NT2/D1 (cell line): Measurements from ENCODE around the gene ELFN1.

Experiments
- DNase-seq: peaks from one replicate; pipeline ENCODE4 v3.0.0-alpha.2; 2011; ENCODE audit warnings: low read depth, low spot score
- H3K27me3 ChIP-seq: 2 replicates; pipeline ENCODE4 v1.6.0; 2011; ENCODE audit warnings: mild to moderate bottlenecking; ENCODE audit not compliant: insufficient read length, insufficient read depth
- H3K36me3 ChIP-seq: 2 replicates; pipeline ENCODE4 v1.6.1; 2011; ENCODE audit warnings: mild to moderate bottlenecking, low read length, mixed read lengths; ENCODE audit not compliant: insufficient read depth, insufficient read length
- H3K4me1 ChIP-seq: 2 replicates; pipeline ENCODE4 v1.5.1; 2011; ENCODE audit not compliant: insufficient read depth, insufficient read length
- H3K4me3 ChIP-seq: 2 replicates; pipeline ENCODE4 v1.5.1; 2011; ENCODE audit warnings: low read depth; ENCODE audit not compliant: insufficient read length
- H3K9ac ChIP-seq: 2 replicates; pipeline ENCODE4 v1.6.0; 2011; ENCODE audit warnings: low read depth; ENCODE audit not compliant: insufficient read length
- H3K9me3 ChIP-seq: 2 replicates; pipeline ENCODE4 v1.5.1; 2011; ENCODE audit warnings: mild to moderate bottlenecking, low read length; ENCODE audit not compliant: insufficient read depth
- SUZ12 ChIP-seq: IDR thresholded peaks from 2 replicates; pipeline ENCODE4 v1.6.1; 2011; ENCODE audit not compliant: insufficient read length, insufficient read depth; ENCODE audit errors: extremely low read depth
- YY1 ChIP-seq: IDR thresholded peaks from 2 replicates; pipeline ENCODE4 v1.6.1; 2011; ENCODE audit not compliant: insufficient read length, insufficient read depth
- ZNF274 ChIP-seq: IDR thresholded peaks from 2 replicates; pipeline ENCODE4 v1.6.1; 2011; ENCODE audit warnings: mild to moderate bottlenecking, low read depth, low read length

Gene ELFN1

DNA sequence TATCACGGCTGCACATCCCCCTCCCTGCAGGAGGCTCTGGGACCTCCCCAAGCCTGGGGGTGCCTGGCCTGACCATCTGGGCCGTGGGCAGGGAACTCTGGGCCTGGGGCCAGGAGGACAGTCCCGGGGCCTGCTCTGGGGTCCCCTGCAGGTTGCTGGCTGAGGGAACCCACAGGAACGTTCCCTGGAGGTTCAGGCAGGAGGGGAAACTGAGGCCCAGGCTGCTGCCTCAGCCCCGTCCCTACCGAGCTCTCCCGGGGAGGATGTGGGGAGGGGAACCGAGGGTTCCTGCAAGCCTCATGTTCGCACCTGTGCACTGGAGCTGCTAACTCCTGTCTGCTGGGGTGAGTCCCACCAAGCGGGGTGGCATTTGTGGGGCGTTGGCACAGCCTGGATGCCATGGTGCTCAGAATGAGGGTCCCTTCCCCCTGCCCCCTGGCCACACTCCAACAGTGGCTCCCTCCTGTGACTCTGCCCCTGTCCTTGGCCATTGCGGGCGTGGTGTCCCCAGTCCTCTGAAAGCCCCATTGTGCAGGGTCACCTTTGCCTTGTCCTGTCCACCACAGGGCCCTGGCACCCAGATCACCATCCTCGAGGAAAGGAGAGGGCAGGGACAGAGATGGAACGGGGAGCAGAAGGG is 9.4 kb downstream of the ELFN1 start:
- no peak for TF ChIP-seq YY1
- no peak for TF ChIP-seq SUZ12
- TF ChIP-seq ZNF274: no peak

DNA sequence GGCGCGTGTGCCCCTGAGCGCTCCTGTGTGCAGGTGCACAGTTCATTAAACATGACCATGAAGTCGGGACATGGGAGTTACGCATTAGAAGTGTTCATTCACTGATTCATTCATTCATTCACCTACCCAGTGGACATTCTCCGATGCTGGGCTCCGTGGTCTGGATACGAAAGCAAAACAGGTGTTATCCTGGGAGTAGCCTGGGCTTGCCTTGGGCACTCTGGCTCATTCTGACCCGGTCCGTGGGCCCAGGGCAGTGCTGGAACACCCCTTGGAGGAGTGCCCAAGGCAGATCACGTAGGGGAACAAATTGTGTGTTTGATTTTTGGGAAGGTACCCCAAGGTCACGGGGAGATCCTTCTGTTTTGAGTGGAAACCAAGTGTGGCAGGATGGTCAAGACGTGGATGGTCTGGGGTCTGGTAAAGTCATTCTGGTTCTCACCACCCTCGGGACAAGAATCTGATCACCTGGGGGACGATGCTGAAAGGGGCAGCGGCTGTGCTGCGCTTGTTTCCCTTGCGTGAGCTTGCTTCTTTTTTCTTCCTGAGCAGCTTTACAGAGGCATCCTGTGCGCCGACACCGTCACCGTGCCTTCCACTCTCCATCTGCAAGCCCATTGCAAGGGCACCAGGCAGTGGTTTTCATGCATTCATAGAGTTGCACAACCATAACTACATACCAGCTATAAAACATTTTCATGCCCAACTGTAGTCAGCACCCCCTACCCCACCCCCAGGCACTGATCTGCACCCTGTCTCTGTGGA is 10.1 kb downstream of the ELFN1 start:
- Histone ChIP-seq H3K4me3 (no peak overlapping the region), H3K27me3 (no peaks in the 10 kb centered on the region), H3K9ac (no peak overlapping the region), H3K36me3 (no peaks in the 10 kb centered on the region), H3K4me1 (no peaks in the 10 kb centered on the region), H3K9me3 (peaks cover 32% of the 10 kb centered on the region)
- DNase-seq: no peak
- TF ChIP-seq ZNF274 (no peak), YY1 (no peak), SUZ12 (no peak)

More for the DNA sequence above, 9.4 kb downstream of the ELFN1 start:
- Histone ChIP-seq H3K36me3 (peaks cover 2% of the 10 kb centered on the region), H3K9ac (no peak overlapping the region), H3K27me3 (no peaks in the 10 kb centered on the region), H3K4me3 (no peak overlapping the region), H3K9me3 (peaks cover 25% of the 10 kb centered on the region), H3K4me1 (no peaks in the 10 kb centered on the region)
- DNase-seq: no peak

DNA sequence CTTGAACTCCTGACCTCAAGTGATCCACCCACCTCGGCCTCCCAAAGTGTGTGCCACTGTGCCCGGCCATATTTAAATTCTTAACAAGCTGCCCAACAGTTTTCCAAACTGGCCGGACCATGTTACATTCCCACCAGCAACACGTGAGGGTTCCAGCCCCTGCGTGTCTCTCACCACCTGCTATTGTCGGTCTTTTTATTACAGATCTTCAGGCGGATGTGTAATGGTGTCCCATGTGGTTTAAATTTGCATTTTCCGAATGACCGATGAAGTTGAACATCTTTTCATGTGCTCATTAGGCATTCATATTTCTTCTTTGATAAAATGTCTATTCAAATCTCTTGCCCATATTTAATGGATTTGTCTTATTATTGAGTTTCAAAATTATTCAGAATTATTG is 11.5 kb downstream of the ELFN1 start:
- Histone ChIP-seq H3K36me3 (no peaks in the 10 kb centered on the region), H3K9me3 (peaks cover 34% of the 10 kb centered on the region), H3K4me1 (no peaks in the 10 kb centered on the region), H3K4me3 (no peak overlapping the region), H3K27me3 (no peaks in the 10 kb centered on the region), H3K9ac (no peak overlapping the region)
- no peak for DNase-seq
- no peak for TF ChIP-seq ZNF274
- no peak for TF ChIP-seq SUZ12
- no peak for TF ChIP-seq YY1

DNA sequence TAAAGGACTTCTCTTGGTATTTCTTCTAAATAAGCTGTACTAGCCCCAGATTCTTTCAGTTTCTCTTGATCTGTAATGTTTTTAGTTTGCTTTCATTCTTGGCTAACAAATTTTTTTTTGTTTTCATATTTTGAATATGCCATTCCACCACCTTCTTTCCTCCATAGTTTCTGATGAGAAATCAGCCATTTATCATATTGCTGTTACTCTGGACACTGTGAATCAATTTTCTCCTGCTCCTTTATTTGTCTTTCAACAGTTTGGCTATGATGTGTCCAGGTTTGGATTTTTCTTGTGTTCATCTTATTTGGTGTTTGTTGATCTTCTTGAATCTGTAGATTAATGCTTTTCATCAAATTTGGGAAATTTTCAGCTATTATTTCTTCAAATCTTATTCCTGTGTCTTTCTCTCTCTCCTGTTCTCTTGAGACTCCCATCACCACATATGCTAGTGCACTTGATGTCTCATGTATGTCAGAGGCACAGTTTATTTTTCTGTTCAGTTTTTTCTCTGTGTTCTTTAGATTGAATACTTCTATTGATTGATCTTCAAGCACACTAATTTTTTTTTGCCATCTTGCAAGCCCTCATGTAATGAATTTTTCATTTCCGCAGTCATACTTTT is 15.0 kb downstream of the ELFN1 start:
- H3K36me3 ChIP-seq: peaks cover 6% of the 10 kb centered on the region
- H3K4me1 ChIP-seq: no peaks in the 10 kb centered on the region
- H3K4me3 ChIP-seq: no peak overlapping the region
- TF ChIP-seq YY1 (no peak), SUZ12 (no peak), ZNF274 (no peak)
- DNase-seq: no peak
- H3K9me3 ChIP-seq: peaks cover 43% of the 10 kb centered on the region
- H3K9ac ChIP-seq: no peak overlapping the region
- no peaks in the 10 kb centered on the region for H3K27me3 ChIP-seq

DNA sequence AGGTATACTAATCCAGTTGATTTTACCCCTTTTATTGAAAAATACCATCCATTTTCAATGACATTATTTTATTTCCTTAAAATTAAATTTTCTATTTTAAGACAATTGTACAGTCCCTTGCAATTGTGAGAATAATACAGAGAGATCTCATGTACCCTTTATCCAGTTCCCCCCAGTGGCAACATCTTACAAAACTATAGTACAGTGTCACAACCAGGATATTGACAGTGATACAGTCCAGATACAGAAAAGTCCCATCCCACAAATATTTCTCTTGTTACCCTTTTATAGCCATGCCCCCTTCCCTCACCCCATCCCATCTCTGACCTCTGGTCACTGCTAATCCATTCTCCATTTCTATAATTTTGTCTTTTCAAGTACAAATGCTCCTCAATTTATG is 18.5 kb downstream of the ELFN1 start:
- peaks cover 4% of the 10 kb centered on the region for H3K4me1 ChIP-seq

DNA sequence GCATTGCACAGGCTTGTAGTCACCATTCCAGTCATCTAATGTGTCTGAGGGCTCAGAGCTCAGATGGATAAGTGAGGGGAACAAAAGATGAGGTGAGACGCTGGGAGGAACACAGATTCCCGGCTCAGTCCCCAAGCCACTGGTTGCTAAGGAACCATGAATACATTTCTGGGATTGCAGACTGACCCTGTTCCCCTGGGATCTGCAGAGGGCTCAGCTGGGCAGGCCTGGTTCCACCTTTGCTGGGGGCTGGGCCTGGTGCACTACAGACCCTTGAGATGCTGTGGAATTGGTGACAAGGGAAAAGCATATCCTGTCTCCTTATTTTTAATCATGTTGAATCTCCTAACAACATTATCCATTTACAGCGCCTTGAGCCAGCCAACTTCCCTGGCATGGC is 19.2 kb downstream of the ELFN1 start:
- Histone ChIP-seq H3K9me3 (peaks cover 20% of the 10 kb centered on the region), H3K9ac (no peak overlapping the region), H3K4me1 (peaks cover 9% of the 10 kb centered on the region), H3K36me3 (peaks cover 25% of the 10 kb centered on the region), H3K4me3 (no peak overlapping the region), H3K27me3 (no peaks in the 10 kb centered on the region)
- DNase-seq: no peak
- TF ChIP-seq ZNF274: no peak

More for the DNA sequence above, 18.5 kb downstream of the ELFN1 start:
- Histone ChIP-seq H3K27me3 (no peaks in the 10 kb centered on the region), H3K36me3 (peaks cover 25% of the 10 kb centered on the region), H3K9me3 (peaks cover 27% of the 10 kb centered on the region), H3K4me3 (no peak overlapping the region), H3K9ac (no peak overlapping the region)
- no peak for DNase-seq
- TF ChIP-seq ZNF274 (no peak), SUZ12 (no peak)

DNA sequence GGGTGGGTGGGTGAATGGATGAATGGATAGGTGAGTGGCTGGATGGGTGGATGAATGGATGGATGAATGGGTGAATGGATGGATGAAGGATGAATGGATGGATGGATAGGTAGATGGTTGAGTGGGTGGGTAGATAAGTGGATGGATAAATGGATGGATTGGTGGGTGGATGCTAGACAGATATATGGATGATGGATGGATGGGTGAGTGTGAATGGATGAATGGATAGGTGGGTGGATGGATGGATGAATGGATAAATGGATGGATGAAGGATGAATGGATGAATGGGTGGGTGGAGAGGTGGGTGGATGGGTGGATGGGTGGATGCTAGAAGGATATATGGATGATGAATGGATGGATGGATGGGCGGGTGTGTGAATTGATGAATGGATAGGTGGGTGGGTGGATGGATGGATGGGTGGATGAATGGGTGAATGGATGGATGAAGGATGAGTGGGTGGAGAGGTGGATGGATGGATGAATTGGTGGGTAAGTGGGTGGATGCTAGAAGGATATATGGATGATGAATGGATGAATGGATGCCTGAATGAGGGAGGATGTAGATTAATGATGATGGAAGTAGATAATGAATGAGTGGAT is 20.4 kb downstream of the ELFN1 start:
- peaks cover 19% of the 10 kb centered on the region for H3K4me1 ChIP-seq
- TF ChIP-seq SUZ12 (no peak), YY1 (no peak), ZNF274 (no peak)
- H3K27me3 ChIP-seq: no peaks in the 10 kb centered on the region
- H3K36me3 ChIP-seq: peaks cover 25% of the 10 kb centered on the region
- no peak overlapping the region for H3K4me3 ChIP-seq
- 0 out of 2 replicates have a peak, but pooled peaks cover 8% of the 10 kb centered on the region for H3K9me3 ChIP-seq
- DNase-seq: no peak
- H3K9ac ChIP-seq: no peak overlapping the region
